ENCODE results near the gene SLC27A3.
A peak's percentile ranks its signal among the peaks of the same experiment; 100 is the strongest.
"Not testable (repeated sequence)": the region's sequence is repeated elsewhere in the genome, so short reads cannot be mapped to it uniquely, and the experiment has no call there.

SLC27A3 gene

DNA sequence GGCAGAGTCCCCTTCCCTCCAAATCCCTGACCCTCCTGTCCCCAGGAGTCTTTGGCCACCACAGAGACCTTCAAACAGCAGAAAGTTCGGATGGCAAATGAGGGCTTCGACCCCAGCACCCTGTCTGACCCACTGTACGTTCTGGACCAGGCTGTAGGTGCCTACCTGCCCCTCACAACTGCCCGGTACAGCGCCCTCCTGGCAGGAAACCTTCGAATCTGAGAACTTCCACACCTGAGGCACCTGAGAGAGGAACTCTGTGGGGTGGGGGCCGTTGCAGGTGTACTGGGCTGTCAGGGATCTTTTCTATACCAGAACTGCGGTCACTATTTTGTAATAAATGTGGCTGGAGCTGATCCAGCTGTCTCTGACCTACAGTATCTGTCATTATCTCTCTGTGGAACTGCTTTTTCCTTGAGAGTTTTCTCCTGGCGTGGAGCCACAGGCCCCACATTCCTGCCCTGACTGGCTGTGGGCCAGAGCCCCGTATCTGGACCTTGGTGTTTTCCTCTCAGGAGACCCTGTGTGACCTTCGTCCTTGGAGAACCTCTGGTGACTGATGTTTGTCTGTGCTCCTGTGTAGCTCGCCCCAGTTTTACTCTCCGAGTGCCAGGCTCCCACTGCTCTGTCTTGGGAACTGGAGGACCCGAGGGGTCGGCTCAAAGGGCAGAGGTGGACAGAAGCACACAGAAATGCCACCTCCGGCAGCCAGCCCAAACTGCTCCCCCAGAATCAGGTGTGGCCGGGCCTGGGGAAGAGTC, 4.8 kb downstream of the SLC27A3 start:
- Histone ChIP-seq H3K27ac (ENCODE audit: insufficient read depth in 1 of 2, low read depth in 1 of 2, low read length in 2 of 2, poor library complexity in 1 of 2, severe bottlenecking in 2 of 2) (no peak overlapping the region), H3K27me3 (replicated peaks in 2 of 5; ENCODE audit: control insufficient read depth in 4 of 5, insufficient read depth in 5 of 5, low read length in 4 of 5) (no peaks in the 10 kb centered on the region), H3K36me3 (ENCODE audit: control insufficient read depth in 4 of 4, insufficient read depth in 4 of 4, low read length in 3 of 4) (peaks cover 0 to 2% (median 0%) of the 10 kb centered on the region in 4 experiments), H3K9me3 (ENCODE audit: control extremely low read depth in 1 of 5, control insufficient read depth in 4 of 5, insufficient read depth in 2 of 5, low read depth in 1 of 5, low read length in 4 of 5) (no peaks in the 10 kb centered on the region), H3K4me3 (ENCODE audit: control insufficient read depth in 1 of 7, extremely low read depth in 1 of 7, insufficient read depth in 4 of 7, low read depth in 2 of 7, low read length in 6 of 7) (no peak overlapping the region), H3K4me1 (ENCODE audit: control extremely low read depth in 1 of 4, control insufficient read depth in 4 of 4, insufficient read depth in 4 of 4, low read length in 3 of 4) (peaks cover 5 to 29% (median 28%) of the 10 kb centered on the region in 4 experiments)
- POLR2A ChIA-PET, result no interaction called here
- CTCF ChIA-PET, result interaction anchor here (0.9 to 1.1 kb wide), 2 partner anchors 188 to 206 kb away, joined by 3 read pairs; partner anchors contain the start of genes CREB3L4 and RAB13
- DNase-seq, result no peak
- 95% methylated on average over 17 of the region's 17 CpGs for WGBS (ENCODE audit: insufficient coverage)

DNA sequence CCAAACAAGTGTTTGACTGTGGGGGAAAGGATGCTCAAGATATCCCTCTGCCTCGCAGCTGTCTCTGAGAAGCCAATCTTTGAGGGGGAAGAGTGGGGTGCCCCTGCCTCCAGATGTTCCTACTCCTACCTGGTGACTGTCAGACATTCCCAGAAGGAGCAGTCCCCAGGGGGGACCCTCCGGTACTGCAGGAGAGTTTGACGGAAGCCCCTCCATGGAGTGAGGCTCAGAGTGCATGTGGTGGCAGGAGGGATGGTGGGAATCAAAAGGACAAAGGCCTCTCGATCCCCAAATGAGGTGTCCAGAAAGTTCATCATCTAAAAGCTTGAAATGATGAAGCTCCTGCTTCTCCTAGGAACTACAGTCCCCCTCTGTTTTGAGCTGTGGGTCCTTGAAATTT, 5.3 kb downstream of the SLC27A3 start:
- ChIA-PET POLR2A (no interaction called here), CTCF (interaction anchor here (0.9 kb wide), 1 partner anchor 187 kb away, joined by 3 read pairs; the partner anchor contains the start of gene CREB3L4)
- no peak overlapping the region for H3K27ac ChIP-seq (ENCODE audit: insufficient read depth in 1 of 2, low read depth in 1 of 2, low read length in 2 of 2, poor library complexity in 1 of 2, severe bottlenecking in 2 of 2)
- H3K27me3 ChIP-seq (replicated peaks in 2 of 5; ENCODE audit: control insufficient read depth in 4 of 5, insufficient read depth in 5 of 5, low read length in 4 of 5), result no peaks in the 10 kb centered on the region
- DNase-seq, result no peak
- H3K9me3 ChIP-seq (ENCODE audit: control extremely low read depth in 1 of 5, control insufficient read depth in 4 of 5, insufficient read depth in 2 of 5, low read depth in 1 of 5, low read length in 4 of 5), result no peaks in the 10 kb centered on the region
- WGBS (ENCODE audit: insufficient coverage), result 98% methylated on average over 4 of the region's 4 CpGs
- no peak overlapping the region for H3K4me3 ChIP-seq (ENCODE audit: control insufficient read depth in 1 of 7, extremely low read depth in 1 of 7, insufficient read depth in 4 of 7, low read depth in 2 of 7, low read length in 6 of 7)
- peaks cover 0 to 2% (median 0%) of the 10 kb centered on the region in 4 experiments for H3K36me3 ChIP-seq (ENCODE audit: control insufficient read depth in 4 of 4, insufficient read depth in 4 of 4, low read length in 3 of 4)
- H3K4me1 ChIP-seq (ENCODE audit: control extremely low read depth in 1 of 4, control insufficient read depth in 4 of 4, insufficient read depth in 4 of 4, low read length in 3 of 4), result peaks cover 5 to 23% (median 22%) of the 10 kb centered on the region in 4 experiments

DNA sequence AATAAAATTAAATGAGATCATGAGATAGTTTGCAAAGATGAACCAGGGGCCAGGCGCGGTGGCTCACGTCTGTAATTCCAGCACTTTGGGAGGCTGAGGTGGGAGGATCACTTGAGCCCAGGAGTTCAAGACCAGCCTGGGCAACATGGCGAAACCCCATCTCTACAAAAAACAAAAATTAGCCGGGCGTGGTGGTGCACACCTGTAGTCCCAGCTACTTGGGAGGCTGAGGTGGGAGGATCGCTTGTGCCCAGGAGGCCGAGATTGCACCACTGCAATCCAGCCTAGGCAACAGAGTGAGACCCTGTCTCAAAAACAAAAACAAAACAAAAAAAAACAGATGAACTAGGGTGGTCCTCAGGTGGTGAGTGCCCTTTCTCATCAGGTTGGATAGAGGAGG, 7.4 kb downstream of the SLC27A3 start:
- DNase-seq; H3K9me3 ChIP-seq (ENCODE audit: control extremely low read depth in 1 of 5, control insufficient read depth in 4 of 5, insufficient read depth in 2 of 5, low read depth in 1 of 5, low read length in 4 of 5); POLR2A ChIA-PET; H3K36me3 ChIP-seq (ENCODE audit: control insufficient read depth in 4 of 4, insufficient read depth in 4 of 4, low read length in 3 of 4); H3K27me3 ChIP-seq (replicated peaks in 2 of 5; ENCODE audit: control insufficient read depth in 4 of 5, insufficient read depth in 5 of 5, low read length in 4 of 5): not testable (repeated sequence)
- H3K27ac ChIP-seq (ENCODE audit: insufficient read depth in 1 of 2, low read depth in 1 of 2, low read length in 2 of 2, poor library complexity in 1 of 2, severe bottlenecking in 2 of 2), result peak overlapping the region in 1 of 2 experiments; percentile 89
- 100% methylated on average over 2 of the region's 8 CpGs for WGBS (ENCODE audit: insufficient coverage)
- peak overlapping the region in 6 of 7 experiments; percentile 64 to 83 (median 71) for H3K4me3 ChIP-seq (ENCODE audit: control insufficient read depth in 1 of 7, extremely low read depth in 1 of 7, insufficient read depth in 4 of 7, low read depth in 2 of 7, low read length in 6 of 7)
- peaks cover 5 to 12% (median 10%) of the 10 kb centered on the region in 4 experiments for H3K4me1 ChIP-seq (ENCODE audit: control extremely low read depth in 1 of 4, control insufficient read depth in 4 of 4, insufficient read depth in 4 of 4, low read length in 3 of 4)
- CTCF ChIA-PET, result interaction anchor here (1.1 kb wide), 1 partner anchor 21 kb away, joined by 3 read pairs; no protein-coding TSS in a partner anchor

DNA sequence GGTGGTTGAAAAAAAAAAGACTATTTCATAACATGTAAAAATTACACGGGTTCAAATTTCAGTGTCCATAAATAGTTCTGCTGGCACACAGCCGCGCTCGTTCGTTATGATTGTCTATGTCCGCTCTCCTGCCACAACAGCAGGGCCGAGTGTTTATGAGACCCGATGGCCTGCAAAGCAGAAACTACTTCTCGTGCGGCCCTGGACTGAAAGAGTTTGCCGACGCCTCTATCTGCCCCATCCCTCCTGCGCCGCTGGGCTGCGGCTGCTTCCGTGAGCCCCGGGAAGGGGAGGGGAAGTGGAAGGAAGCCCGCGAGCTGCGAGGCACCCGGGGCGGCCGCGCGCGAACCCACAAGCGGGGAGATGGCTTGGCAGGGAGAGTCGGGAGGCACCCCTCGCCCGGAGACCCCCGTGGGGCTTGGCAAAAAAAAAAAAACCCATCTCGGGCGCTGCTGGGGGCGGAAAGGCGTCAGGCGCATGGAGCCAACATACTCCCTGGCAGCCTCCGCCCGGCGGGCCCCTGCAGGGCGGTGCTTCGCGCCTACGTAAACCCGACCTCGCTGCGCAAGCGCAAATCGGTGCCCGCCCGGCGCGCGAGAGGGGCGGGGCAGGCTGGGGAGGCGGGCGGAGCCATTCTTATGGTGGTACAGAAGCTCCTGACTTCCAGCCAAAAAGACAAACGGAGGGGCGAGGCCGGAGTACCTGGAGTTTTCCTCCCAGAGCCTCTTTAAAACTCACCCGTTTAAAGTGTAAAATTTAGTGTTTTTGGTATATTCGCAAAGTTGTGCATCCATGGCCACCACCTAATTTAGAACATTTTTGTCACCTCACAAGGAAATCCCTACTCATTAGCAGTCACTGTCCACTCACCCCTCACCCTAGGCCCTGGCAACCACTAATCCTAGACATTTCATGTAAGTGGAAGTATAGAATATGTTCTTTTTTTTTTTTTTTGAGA, 8.3 kb downstream of the SLC27A3 start:
- POLR2A ChIA-PET, result interaction anchor here (0.5 kb wide), 1 partner anchor 207 kb away, joined by 3 read pairs; the partner anchor contains the start of gene RPS27
- Histone ChIP-seq H3K4me1 (ENCODE audit: control extremely low read depth in 1 of 4, control insufficient read depth in 4 of 4, insufficient read depth in 4 of 4, low read length in 3 of 4) (peaks cover 5 to 12% (median 10%) of the 10 kb centered on the region in 4 experiments), H3K9me3 (ENCODE audit: control extremely low read depth in 1 of 5, control insufficient read depth in 4 of 5, insufficient read depth in 2 of 5, low read depth in 1 of 5, low read length in 4 of 5) (no peaks in the 10 kb centered on the region), H3K36me3 (ENCODE audit: control insufficient read depth in 4 of 4, insufficient read depth in 4 of 4, low read length in 3 of 4) (peaks cover 0 to 2% (median 0%) of the 10 kb centered on the region in 4 experiments), H3K4me3 (ENCODE audit: control insufficient read depth in 1 of 7, extremely low read depth in 1 of 7, insufficient read depth in 4 of 7, low read depth in 2 of 7, low read length in 6 of 7) (peak overlapping the region; percentile 57 to 83 (median 69)), H3K27ac (ENCODE audit: insufficient read depth in 1 of 2, low read depth in 1 of 2, low read length in 2 of 2, poor library complexity in 1 of 2, severe bottlenecking in 2 of 2) (peak overlapping the region; percentile 74 to 89), H3K27me3 (replicated peaks in 2 of 5; ENCODE audit: control insufficient read depth in 4 of 5, insufficient read depth in 5 of 5, low read length in 4 of 5) (no peaks in the 10 kb centered on the region)
- peak; percentile 91 to 95 (median 94) for DNase-seq
- 0% methylated on average over 52 of the region's 61 CpGs for WGBS (ENCODE audit: insufficient coverage)
- CTCF ChIA-PET, result no interaction called here

DNA sequence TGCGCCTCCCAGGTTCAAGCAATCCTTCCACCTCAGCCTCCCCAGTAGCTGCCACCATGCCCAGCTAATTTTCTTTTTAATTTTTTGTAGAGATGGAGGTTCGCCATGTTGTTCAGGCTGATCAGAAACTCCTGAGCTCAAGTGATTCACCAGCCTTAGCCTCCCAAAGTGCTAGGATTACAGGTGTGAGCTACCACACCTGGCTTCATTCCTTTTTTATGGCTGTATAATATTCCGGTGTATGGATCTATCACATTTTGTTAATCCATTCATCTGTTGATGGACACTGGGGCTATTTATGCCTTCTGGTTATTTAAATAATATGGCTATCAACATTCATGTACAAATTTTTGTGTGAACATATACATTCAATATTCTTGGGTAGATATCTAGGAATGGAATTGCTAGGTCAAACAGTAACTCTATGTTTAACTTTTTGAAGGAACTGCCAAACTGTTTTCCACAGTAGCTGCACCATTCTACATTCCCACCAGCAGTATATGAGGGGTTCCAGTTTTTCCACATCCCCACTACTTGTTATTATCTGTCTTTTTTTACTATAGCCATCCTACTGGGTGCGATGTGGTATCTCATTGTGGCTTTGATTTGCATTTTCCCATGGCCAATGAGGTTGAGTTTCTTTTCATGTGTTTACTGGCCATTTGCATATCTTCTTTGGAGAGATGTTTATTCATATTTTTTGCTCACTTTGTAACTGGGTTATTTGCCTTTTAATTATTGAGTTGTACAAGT, 11.0 kb downstream of the SLC27A3 start:
- POLR2A ChIA-PET, result no interaction called here
- CTCF ChIA-PET, result interaction anchor here (1.0 kb wide), 2 partner anchors 11 to 42 kb away, joined by 3 read pairs; no protein-coding TSS in a partner anchor

DNA sequence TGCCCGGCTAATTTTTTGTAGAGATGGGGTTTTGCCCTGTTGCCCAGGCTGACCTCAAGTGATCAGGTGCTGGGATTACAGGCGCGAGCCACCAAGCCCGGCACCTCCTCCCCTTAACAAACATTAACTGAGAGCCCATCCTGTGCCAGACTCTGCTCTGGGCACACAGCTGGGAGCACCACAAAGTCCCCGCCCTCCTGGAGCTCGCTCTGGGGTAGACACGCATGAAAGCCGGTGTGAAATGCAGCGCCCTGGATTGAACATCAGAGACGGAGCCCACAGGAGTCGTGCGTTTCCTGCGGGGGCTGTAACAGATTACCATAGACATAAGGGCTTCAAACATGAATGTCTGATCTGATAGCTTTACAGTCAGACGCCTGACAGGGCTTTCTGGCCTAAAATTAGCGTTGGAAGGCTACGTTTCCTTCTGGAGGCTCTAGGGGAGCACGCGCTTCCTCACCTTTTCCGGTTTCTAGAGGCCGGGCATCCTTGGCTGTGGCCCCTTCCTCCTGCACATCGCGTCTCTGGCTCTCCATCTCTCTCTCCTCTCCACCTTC, 14.3 kb downstream of the SLC27A3 start:
- DNase-seq, result peak in 2 of 3 donors; percentile 23 to 31
- ChIA-PET CTCF (interaction anchor here (0.6 kb wide), 2 partner anchors 10 to 197 kb away, joined by 3 read pairs; no protein-coding TSS in a partner anchor), POLR2A (interaction anchor here (0.8 kb wide), 1 partner anchor 201 kb away, joined by 3 read pairs; the partner anchor contains the start of gene RPS27)
- H3K27ac ChIP-seq (ENCODE audit: insufficient read depth in 1 of 2, low read depth in 1 of 2, low read length in 2 of 2, poor library complexity in 1 of 2, severe bottlenecking in 2 of 2), result peak overlapping the region in 1 of 2 experiments; percentile 80
- 43% methylated on average over 13 of the region's 22 CpGs for WGBS (ENCODE audit: insufficient coverage)
- peaks cover 7 to 42% (median 27%) of the 10 kb centered on the region in 4 experiments for H3K4me1 ChIP-seq (ENCODE audit: control extremely low read depth in 1 of 4, control insufficient read depth in 4 of 4, insufficient read depth in 4 of 4, low read length in 3 of 4)
- no peak overlapping the region for H3K4me3 ChIP-seq (ENCODE audit: control insufficient read depth in 1 of 7, extremely low read depth in 1 of 7, insufficient read depth in 4 of 7, low read depth in 2 of 7, low read length in 6 of 7)
- no peaks in the 10 kb centered on the region for H3K27me3 ChIP-seq (replicated peaks in 2 of 5; ENCODE audit: control insufficient read depth in 4 of 5, insufficient read depth in 5 of 5, low read length in 4 of 5)
- no peaks in the 10 kb centered on the region for H3K9me3 ChIP-seq (ENCODE audit: control extremely low read depth in 1 of 5, control insufficient read depth in 4 of 5, insufficient read depth in 2 of 5, low read depth in 1 of 5, low read length in 4 of 5)
- H3K36me3 ChIP-seq (ENCODE audit: control insufficient read depth in 4 of 4, insufficient read depth in 4 of 4, low read length in 3 of 4), result no peaks in the 10 kb centered on the region

More for the DNA sequence above, 11.0 kb downstream of the SLC27A3 start:
- DNase-seq, result no peak
- Histone ChIP-seq H3K4me1 (ENCODE audit: control extremely low read depth in 1 of 4, control insufficient read depth in 4 of 4, insufficient read depth in 4 of 4, low read length in 3 of 4) (peaks cover 12 to 36% (median 28%) of the 10 kb centered on the region in 4 experiments), H3K27me3 (replicated peaks in 2 of 5; ENCODE audit: control insufficient read depth in 4 of 5, insufficient read depth in 5 of 5, low read length in 4 of 5) (no peaks in the 10 kb centered on the region), H3K27ac (ENCODE audit: insufficient read depth in 1 of 2, low read depth in 1 of 2, low read length in 2 of 2, poor library complexity in 1 of 2, severe bottlenecking in 2 of 2) (no peak overlapping the region), H3K36me3 (ENCODE audit: control insufficient read depth in 4 of 4, insufficient read depth in 4 of 4, low read length in 3 of 4) (no peaks in the 10 kb centered on the region), H3K4me3 (ENCODE audit: control insufficient read depth in 1 of 7, extremely low read depth in 1 of 7, insufficient read depth in 4 of 7, low read depth in 2 of 7, low read length in 6 of 7) (no peak overlapping the region), H3K9me3 (ENCODE audit: control extremely low read depth in 1 of 5, control insufficient read depth in 4 of 5, insufficient read depth in 2 of 5, low read depth in 1 of 5, low read length in 4 of 5) (no peaks in the 10 kb centered on the region)
- WGBS (ENCODE audit: insufficient coverage), result 100% methylated on average over 1 of the region's 4 CpGs
